Measurements from ENCODE around the gene PDCD7.
"Not testable (repeated sequence)": the region's sequence is repeated elsewhere in the genome, so short reads cannot be mapped to it uniquely, and the experiment has no call there.

PDCD7 gene

GRCh38 chr15:65089206-65089824 lies 44.3 kb downstream of the PDCD7 start:
- DNase-seq: no peak

GRCh38 chr15:65088643-65089021 lies 45.0 kb downstream of the PDCD7 start:
- DNase-seq: no peak

- no peak for DNase-seq
Measured at GRCh38 chr15:65087873-65088642, 45.5 kb downstream of the PDCD7 start.

- DNase-seq: no peak
Measured at GRCh38 chr15:65087411-65087810, 46.2 kb downstream of the PDCD7 start.

- DNase-seq: no peak
Measured at GRCh38 chr15:65086680-65087111, 46.9 kb downstream of the PDCD7 start.

- no peak for DNase-seq
Measured at GRCh38 chr15:65085990-65086679, 47.5 kb downstream of the PDCD7 start.

- no peak for DNase-seq
Measured at GRCh38 chr15:65085207-65085753, 48.3 kb downstream of the PDCD7 start.

- no peak for DNase-seq
Measured at GRCh38 chr15:65084500-65085206, 49.0 kb downstream of the PDCD7 start.

GRCh38 chr15:65083262-65083701 lies 50.3 kb downstream of the PDCD7 start:
- no peak for DNase-seq

- no peak for DNase-seq
Measured at GRCh38 chr15:65082303-65082953, 51.2 kb downstream of the PDCD7 start.

- peak in 1 of 2 donors; percentile 23 for DNase-seq
Measured at GRCh38 chr15:65081758-65082157, 51.9 kb downstream of the PDCD7 start.

- no peak for DNase-seq
Measured at GRCh38 chr15:65081270-65081669, 52.3 kb downstream of the PDCD7 start.

GRCh38 chr15:65079580-65079979 lies 54.0 kb downstream of the PDCD7 start:
- no peak for DNase-seq

GRCh38 chr15:65077981-65078352 lies 55.6 kb downstream of the PDCD7 start:
- peak; percentile 33 to 46 for DNase-seq

GRCh38 chr15:65077291-65077980 lies 56.2 kb downstream of the PDCD7 start:
- DNase-seq: no peak

- DNase-seq: no peak
Measured at GRCh38 chr15:65076486-65077290, 56.9 kb downstream of the PDCD7 start, which contains the start of gene KBTBD13. KBTBD13 (plus strand) TSS chr15:65076746; CDS start chr15:65076816, 70 bp downstream.

- not testable (repeated sequence) for DNase-seq
Measured at GRCh38 chr15:65075607-65076395, 57.8 kb downstream of the PDCD7 start.

GRCh38 chr15:65074946-65075345 lies 58.7 kb downstream of the PDCD7 start:
- DNase-seq: not testable (repeated sequence)

- DNase-seq: no peak
Measured at GRCh38 chr15:65072617-65073016, 61.0 kb downstream of the PDCD7 start.

- no peak for DNase-seq
Measured at GRCh38 chr15:65072027-65072426, 61.6 kb downstream of the PDCD7 start.
